ENCODE results near the gene TCEAL1.
"Not testable (repeated sequence)": the region's sequence is repeated elsewhere in the genome, so short reads cannot be mapped to it uniquely, and the experiment has no call there.

- TF ChIP-seq EP300, POLR2A (IDR thresholded peaks at IDR 0.05): not testable (repeated sequence)
- TF ChIP-seq, protein P1, sequence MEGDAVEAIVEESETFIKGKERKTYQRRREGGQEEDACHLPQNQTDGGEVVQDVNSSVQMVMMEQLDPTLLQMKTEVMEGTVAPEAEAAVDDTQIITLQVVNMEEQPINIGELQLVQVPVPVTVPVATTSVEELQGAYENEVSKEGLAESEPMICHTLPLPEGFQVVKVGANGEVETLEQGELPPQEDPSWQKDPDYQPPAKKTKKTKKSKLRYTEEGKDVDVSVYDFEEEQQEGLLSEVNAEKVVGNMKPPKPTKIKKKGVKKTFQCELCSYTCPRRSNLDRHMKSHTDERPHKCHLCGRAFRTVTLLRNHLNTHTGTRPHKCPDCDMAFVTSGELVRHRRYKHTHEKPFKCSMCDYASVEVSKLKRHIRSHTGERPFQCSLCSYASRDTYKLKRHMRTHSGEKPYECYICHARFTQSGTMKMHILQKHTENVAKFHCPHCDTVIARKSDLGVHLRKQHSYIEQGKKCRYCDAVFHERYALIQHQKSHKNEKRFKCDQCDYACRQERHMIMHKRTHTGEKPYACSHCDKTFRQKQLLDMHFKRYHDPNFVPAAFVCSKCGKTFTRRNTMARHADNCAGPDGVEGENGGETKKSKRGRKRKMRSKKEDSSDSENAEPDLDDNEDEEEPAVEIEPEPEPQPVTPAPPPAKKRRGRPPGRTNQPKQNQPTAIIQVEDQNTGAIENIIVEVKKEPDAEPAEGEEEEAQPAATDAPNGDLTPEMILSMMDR (IDR thresholded peaks at IDR 0.05) = not testable (repeated sequence)
These were observed 36.5 kb upstream of the TCEAL1 start for GRCh38 chrX:103592295-103592694.
